Hypothalamus (tissue), 51 donors: ENCODE data around the gene FAM3D.
"Not testable (repeated sequence)": the region's sequence is repeated elsewhere in the genome, so short reads cannot be mapped to it uniquely, and the experiment has no call there.

Experiments used
- DNase-seq, 51 donors: peaks; one replicate each; lab custom pipeline; 2025; lab: John Stamatoyannopoulos, UW

Gene FAM3D, protein sequence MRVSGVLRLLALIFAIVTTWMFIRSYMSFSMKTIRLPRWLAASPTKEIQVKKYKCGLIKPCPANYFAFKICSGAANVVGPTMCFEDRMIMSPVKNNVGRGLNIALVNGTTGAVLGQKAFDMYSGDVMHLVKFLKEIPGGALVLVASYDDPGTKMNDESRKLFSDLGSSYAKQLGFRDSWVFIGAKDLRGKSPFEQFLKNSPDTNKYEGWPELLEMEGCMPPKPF

DNA sequence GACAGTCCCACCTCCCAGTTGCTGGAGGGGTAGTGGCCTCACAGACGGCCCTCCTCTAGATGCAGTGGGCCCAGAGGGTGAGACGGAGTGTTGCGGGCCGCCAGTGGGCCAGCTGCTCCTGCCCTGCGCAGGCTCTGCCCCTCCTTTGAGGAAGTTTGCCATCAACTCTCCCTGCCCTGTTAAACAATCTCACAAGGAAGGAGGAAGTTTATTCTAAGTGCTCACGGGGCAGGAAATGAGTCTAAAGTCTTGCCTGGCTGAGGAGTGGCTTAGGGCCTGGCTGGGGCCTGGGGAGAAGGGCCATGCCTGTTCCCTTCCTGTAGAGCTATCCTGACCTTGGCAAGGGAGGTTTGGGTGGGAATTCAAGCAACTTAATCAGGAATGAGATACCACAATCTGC, at the start of gene FAM3D:
Gene FAM3D, minus strand, starts transcription at position 92 of the 400 bp plus-strand sequence. CDS start 11,211 bp downstream, outside the sequence.
- no peak for DNase-seq

- no peak for DNase-seq
These were observed 47.3 kb upstream of the FAM3D start for GRCh38 chr3:58713715-58714401.

DNA sequence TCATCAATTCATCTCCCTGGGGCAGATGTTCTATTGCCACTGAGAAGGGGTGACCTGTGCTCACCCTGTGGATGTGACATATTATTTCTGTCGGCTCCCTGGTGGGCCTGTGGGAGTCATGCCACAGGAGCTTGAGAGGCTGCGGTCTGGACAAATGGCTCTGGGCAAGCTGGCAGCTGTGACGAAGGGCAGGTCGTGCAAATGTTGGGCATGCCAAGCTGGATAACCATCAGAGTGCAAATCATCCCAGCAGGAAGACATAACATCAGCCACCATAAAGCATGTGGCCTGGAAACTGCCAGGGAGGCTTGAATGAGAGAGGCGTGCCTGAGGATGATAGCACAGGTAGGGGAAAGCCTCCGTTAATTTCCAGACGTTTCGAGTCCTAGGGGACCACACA, 45.3 kb upstream of the FAM3D start:
- no peak for DNase-seq

- DNase-seq, result not testable (repeated sequence)
These were observed 42.4 kb upstream of the FAM3D start for GRCh38 chr3:58708983-58709382.

- no peak for DNase-seq
These were observed 41.7 kb upstream of the FAM3D start for GRCh38 chr3:58708116-58708791.

DNA sequence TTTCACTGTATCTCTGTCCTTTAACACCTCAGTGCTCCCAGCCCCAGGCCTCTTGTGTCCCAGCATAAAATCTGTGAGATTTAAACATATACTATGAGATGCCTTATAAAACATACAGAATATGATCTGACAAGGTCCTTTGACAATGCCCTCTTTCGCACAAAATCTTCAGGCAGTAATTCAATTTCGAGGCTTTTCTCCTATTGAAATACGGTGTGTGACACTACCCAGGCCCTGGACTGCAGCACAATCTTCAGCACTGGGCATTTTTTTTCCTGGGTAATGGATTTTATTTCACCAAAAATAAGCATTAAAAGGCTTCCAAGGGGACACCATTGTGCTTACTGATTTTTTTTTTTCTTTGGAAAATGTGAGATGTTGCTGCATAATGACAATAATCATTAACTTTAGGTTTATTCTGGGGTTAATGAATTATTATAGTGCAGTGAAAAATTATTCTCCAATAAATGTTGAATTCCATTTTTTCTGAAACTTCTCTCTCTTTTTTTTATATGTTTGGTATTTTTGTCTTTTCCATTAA, 40.9 kb upstream of the FAM3D start:
- DNase-seq, result no peak

- DNase-seq, result no peak
These were observed 40.0 kb upstream of the FAM3D start for GRCh38 chr3:58706395-58707167.

DNA sequence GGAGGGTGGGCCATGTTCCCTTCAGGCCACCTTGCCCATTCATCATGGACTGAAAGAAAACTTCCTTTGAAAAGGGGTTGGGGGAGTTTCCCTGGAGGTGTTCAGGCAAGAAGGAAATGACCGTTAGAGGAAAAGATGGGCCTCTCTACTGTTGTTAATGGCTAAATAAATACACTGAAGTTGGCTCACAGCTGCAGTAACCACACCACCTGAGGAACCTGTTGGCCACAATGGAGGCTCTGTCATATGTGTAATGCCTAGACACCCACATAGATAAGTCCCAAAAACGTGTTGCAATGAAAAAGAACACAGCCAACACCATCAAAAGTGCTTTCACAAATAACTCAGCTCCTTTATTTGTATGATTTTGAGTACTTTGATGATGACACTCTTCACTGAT, 38.2 kb upstream of the FAM3D start:
- DNase-seq, result no peak

GRCh38 chr3:58704304-58704703, 37.7 kb upstream of the FAM3D start:
- not testable (repeated sequence) for DNase-seq

- no peak for DNase-seq
These were observed 31.7 kb upstream of the FAM3D start for GRCh38 chr3:58698246-58698645.

- no peak for DNase-seq
These were observed 31.0 kb upstream of the FAM3D start for GRCh38 chr3:58697561-58697960.

DNA sequence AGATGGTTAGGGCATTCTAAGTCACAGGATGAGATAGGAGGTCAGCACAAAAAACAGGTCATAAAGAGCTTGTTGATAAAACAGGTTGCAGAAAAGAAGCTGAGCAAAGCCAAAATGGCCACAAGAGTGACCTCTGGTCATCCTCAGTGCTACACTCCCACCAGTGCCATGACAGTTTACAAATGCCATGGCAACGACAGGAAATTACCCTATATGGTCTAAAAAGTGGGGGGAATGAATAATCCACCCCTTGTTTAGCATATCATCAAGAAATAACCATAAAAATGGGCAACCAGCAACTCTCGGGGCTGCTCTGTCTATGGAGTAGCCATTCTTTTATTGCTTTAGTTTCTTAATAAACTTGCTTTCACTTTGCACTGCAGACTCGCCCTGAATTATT, 30.2 kb upstream of the FAM3D start:
- not testable (repeated sequence) for DNase-seq

GRCh38 chr3:58696093-58696492, 29.5 kb upstream of the FAM3D start:
- no peak for DNase-seq

GRCh38 chr3:58695284-58695683, 28.7 kb upstream of the FAM3D start:
- not testable (repeated sequence) for DNase-seq

- DNase-seq, result no peak
These were observed 27.6 kb upstream of the FAM3D start for GRCh38 chr3:58693940-58694850.

DNA sequence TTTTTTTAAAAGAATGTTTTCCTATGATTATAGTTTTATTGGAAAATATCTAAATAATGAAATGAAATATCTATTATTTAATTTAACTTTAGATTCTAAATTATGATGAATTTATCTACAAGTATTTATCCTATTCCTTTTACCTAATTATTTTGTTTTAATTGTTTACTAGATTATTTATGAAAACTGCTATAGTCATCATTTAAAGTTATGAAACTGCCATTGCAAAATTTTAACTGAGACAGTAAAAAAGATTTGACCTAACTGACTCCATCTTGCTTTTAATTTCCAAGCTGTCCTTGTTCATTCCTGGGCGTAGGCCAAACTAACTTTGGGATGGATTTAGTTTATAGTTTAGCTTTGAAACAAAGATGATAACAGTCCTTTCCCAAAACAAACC, 25.9 kb upstream of the FAM3D start:
- no peak for DNase-seq

DNA sequence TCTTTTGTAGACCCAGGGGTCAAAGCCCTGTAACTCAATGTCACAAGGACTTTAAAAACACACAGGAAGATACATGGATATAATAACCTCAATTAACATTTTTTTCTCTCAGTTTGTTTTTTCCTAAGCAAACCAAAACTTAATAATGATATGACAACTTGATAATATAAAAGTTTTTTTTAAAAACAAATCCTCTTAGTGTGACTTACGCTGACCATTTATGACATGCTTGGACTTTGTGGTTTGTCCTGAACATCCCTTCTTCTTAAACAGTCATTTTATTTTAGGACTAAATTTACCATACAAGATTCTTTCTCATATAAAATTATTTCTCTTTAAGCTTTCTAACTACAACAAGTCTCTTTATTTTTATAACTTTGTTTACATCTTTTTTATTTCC, 25.4 kb upstream of the FAM3D start:
- no peak for DNase-seq

DNA sequence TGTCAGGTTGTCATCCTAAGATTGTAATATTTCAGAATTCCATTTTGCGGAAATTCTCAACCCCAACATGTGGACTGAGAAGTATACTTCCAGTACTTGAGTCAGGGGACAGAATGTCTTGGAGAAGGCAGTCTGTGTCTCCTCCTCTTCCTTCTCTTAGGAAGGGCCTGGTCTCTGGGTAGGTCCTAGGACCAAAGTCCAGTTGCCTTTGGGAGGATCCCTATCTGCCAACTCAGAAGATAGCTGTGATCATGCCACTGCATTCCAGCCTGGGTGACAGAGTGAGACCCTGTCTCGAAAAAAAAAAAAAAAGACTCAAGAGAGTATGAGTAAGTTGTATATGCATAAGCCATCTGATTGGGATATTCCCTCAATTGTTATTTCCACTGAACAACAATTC, 23.9 kb upstream of the FAM3D start:
- no peak for DNase-seq

DNA sequence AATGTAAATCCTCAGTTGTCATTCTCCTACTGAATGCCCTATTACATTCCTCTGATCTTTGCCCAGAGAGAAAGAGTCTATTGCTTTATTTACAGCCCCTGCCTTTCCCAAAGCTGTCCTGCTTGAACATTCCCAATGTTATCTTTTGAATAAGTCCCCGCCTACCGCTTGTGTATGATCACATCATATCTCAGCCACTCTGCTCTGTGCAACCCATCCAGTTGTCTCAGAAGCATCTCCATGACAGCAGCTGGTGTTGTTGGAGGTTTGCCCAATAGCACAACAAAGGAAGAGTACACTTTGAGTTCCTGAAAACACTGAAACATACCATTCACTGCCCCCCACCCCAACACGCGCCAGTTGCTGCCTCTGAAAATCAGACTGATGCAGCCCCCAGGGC, 22.0 kb upstream of the FAM3D start:
- DNase-seq, result no peak

DNA sequence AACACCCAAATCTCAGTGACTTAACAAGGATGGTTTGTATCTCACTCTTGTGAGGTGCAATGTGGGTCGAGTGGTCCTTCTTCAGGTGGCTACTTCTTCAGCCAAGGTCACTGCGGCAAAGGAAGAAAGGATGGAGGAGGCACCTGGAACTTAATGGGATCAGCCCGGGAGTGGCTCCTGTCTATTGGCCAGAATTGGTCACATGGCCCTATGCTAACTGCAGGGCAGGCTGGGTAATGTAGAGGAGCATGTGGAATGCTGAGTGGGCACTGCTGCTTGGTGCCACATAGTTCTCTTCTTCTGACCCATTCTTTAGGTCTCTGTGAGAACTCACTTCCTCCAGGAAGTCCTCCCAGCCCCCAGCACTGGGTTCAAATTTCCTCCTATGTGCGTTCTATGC, 20.3 kb upstream of the FAM3D start:
- no peak for DNase-seq
